Naive B cell (primary cell): Measurements from ENCODE around the gene KIAA1210. TPM values are rescaled to one million over a fixed set of nuclear protein-coding genes. Genes with fewer than 3 reads are reported as not detected.

ENCODE experiments used
- ATAC-seq, 2 donors: fragments of 150-1000 bp; cut with Tn5 transposase; 2 replicates each; pipeline ENCODE4 v1.10.0; 2021; ENCODE audit warnings: low read depth in 2 of 2, mild to moderate bottlenecking in 2 of 2, moderate library complexity in 2 of 2
- DNase-seq: peaks from one replicate; pipeline ENCODE4 v3.0.0; 2022
- H3K27ac Mint-ChIP-seq, 6 donors: one replicate each; pipeline ENCODE4 v1.8.0; 2020 to 2022; ENCODE audit warnings: mild to moderate bottlenecking in 6 of 6, mixed read lengths in 6 of 6, moderate library complexity in 5 of 6, inconsistent platforms in 2 of 6
- H3K27me3 Mint-ChIP-seq, 3 donors: one replicate each; pipeline ENCODE4 v1.8.0; 2021 to 2022; ENCODE audit warnings: mixed read lengths in 3 of 3, mild to moderate bottlenecking in 1 of 3
- H3K36me3 Mint-ChIP-seq, 2 donors: one replicate each; pipeline ENCODE4 v1.8.0; 2020 to 2022; ENCODE audit warnings: mixed read lengths in 2 of 2, inconsistent platforms in 1 of 2, mild to moderate bottlenecking in 1 of 2
- H3K4me1 Mint-ChIP-seq, 3 donors: one replicate each; pipeline ENCODE4 v1.8.0; 2020 to 2022; ENCODE audit warnings: mixed read lengths in 3 of 3, inconsistent platforms in 1 of 3, mild to moderate bottlenecking in 1 of 3, moderate library complexity in 1 of 3
- H3K4me3 Mint-ChIP-seq, 8 donors: one replicate each; pipeline ENCODE4 v1.8.0; 2020 to 2022; ENCODE audit warnings: mild to moderate bottlenecking in 8 of 8, mixed read lengths in 8 of 8, moderate library complexity in 8 of 8, inconsistent platforms in 2 of 8
- H3K9me3 Mint-ChIP-seq, 7 donors: one replicate each; pipeline ENCODE4 v1.8.0; 2020 to 2022; ENCODE audit warnings: mixed read lengths in 7 of 7, mild to moderate bottlenecking in 5 of 7, inconsistent platforms in 2 of 7, moderate library complexity in 1 of 7
- polyA plus RNA-seq, 6 donors: library from polyadenylated mRNA; unstranded; fragments of 300-500 nt; fragmentation: Illumina TruSeq; gene quantifications; one replicate each; pipeline ENCODE4 v1.2.3, GENCODE V29; 2021; ENCODE audit warnings: low read depth in 6 of 6

Gene KIAA1210
- not detected for polyA plus RNA-seq

DNA sequence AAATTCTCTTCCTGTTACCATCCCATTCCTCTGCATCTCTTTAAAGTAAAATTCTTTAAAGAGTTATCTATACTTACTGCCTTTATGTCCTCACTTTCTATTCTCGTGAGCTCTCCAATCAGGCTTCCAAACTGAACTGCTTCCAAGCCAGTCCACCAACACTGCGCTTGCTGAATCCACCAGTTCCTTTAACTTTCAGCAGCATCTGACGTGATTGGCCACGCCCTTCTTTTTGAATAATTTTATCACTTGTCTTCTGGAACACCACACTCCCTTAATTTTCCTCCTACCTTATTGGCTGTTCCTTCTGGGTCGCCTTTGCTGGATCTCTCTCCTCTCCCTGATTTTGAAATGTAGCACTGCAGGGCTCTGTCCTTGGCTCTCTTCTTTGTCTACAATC is at the start of gene KIAA1210:
TSS of gene KIAA1210 (minus strand) at position 163 of the 400 bp plus-strand sequence. CDS start 4,170 bp downstream, outside the sequence.
- no peak for ATAC-seq
- H3K27ac Mint-ChIP-seq = no peak within 1 kb of the TSS

GRCh38 chrX:119177278-119177677 is 49.7 kb upstream of the KIAA1210 start:
- H3K4me3 Mint-ChIP-seq = no peak overlapping the region
- no peak overlapping the region for H3K27ac Mint-ChIP-seq
- peaks cover 0 to 7% of the 10 kb centered on the region in 2 donors for H3K36me3 Mint-ChIP-seq
- H3K9me3 Mint-ChIP-seq = no peaks in the 10 kb centered on the region
- no peak for DNase-seq
- ATAC-seq = no peak
- H3K27me3 Mint-ChIP-seq = peaks cover 0 to 9% (median 0%) of the 10 kb centered on the region in 3 donors
- no peaks in the 10 kb centered on the region for H3K4me1 Mint-ChIP-seq

More for the DNA sequence above, at the start of gene KIAA1210:
- H3K4me1 Mint-ChIP-seq = peaks cover 0 to 1% (median 0%) of the 10 kb centered on the region in 3 donors
- no peaks in the 10 kb centered on the region for H3K36me3 Mint-ChIP-seq
- no peak for DNase-seq
- no peaks in the 10 kb centered on the region for H3K9me3 Mint-ChIP-seq
- no peak within 1 kb of the TSS for H3K4me3 Mint-ChIP-seq
- peaks cover 0 to 37% (median 5%) of the 10 kb centered on the region in 3 donors for H3K27me3 Mint-ChIP-seq

DNA sequence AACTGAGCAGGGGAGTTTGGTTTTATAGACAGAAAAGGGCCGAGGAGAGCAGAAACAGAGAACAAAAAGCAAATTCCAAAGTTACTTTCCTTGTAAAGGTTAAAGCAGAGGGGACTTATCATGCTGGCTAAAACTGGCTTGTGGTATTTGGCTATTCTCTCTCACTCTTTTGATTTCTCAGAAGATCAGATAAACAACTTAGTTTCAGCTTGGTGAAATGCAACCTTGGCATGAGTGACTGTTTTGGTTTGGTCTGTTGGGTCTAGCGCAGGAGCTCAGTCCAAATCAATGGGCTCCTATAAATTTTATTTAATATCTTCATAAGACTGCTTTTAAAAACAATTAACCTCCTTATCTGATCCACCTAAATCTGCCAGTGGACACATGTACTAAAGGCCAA is 47.3 kb upstream of the KIAA1210 start:
- Mint-ChIP-seq H3K27me3 (peaks cover 0 to 9% (median 5%) of the 10 kb centered on the region in 3 donors), H3K27ac (no peak overlapping the region), H3K4me3 (no peak overlapping the region), H3K9me3 (peaks cover 0 to 1% (median 0%) of the 10 kb centered on the region in 7 donors), H3K36me3 (peaks cover 0 to 7% of the 10 kb centered on the region in 2 donors), H3K4me1 (no peaks in the 10 kb centered on the region)
- ATAC-seq (no peak), DNase-seq (no peak)

DNA sequence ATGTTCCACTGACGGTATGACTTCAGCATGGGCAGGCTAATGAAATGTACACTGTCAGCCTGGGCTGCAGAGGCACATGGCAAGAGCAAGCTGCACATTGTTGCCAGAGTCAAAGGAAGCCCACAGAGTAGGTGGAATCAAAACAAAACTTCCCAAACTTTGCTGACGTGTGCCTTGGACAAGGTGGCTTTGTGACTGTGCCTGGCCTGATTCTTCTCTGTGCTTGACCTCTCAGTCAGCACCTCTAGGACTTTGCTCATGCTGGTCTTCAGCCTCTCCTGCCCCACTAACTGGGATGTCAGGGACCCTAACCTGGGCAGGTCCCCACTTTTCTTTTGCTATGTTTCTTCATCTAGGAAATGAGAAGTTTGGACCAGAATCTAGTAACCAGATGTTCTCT is 40.5 kb upstream of the KIAA1210 start:
- no peak for DNase-seq
- no peak overlapping the region for H3K4me3 Mint-ChIP-seq
- H3K4me1 Mint-ChIP-seq = no peaks in the 10 kb centered on the region
- no peaks in the 10 kb centered on the region for H3K36me3 Mint-ChIP-seq
- no peak for ATAC-seq
- H3K9me3 Mint-ChIP-seq = peaks cover 0 to 2% (median 0%) of the 10 kb centered on the region in 7 donors
- H3K27me3 Mint-ChIP-seq = peaks cover 0 to 9% (median 8%) of the 10 kb centered on the region in 3 donors
- no peak overlapping the region for H3K27ac Mint-ChIP-seq

DNA sequence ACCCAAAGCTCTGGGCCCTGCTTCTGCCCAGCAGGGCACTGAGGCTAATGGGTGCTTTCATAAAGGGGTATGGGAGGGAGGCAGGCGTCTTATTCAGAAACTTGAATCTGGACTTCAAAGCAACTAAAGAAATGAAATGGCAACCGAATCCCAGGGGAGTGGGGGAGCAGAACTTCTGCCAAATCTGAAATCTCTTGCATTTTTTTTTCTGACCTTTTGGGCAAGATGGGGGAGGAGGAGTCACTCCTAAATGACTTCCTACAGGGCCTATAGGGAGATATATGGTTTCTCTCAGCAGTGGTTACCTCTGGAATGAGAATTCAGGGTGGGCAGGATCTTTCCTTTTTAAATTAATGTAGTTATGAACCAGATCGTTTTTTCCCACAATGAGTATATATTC is 30.6 kb upstream of the KIAA1210 start:
- DNase-seq (no peak), ATAC-seq (no peak)
- no peak overlapping the region for H3K27ac Mint-ChIP-seq
- peaks cover 5 to 34% (median 12%) of the 10 kb centered on the region in 3 donors for H3K27me3 Mint-ChIP-seq
- H3K4me3 Mint-ChIP-seq = no peak overlapping the region
- H3K9me3 Mint-ChIP-seq = peaks cover 0 to 3% (median 0%) of the 10 kb centered on the region in 7 donors
- H3K4me1 Mint-ChIP-seq = no peaks in the 10 kb centered on the region
- H3K36me3 Mint-ChIP-seq = no peaks in the 10 kb centered on the region

DNA sequence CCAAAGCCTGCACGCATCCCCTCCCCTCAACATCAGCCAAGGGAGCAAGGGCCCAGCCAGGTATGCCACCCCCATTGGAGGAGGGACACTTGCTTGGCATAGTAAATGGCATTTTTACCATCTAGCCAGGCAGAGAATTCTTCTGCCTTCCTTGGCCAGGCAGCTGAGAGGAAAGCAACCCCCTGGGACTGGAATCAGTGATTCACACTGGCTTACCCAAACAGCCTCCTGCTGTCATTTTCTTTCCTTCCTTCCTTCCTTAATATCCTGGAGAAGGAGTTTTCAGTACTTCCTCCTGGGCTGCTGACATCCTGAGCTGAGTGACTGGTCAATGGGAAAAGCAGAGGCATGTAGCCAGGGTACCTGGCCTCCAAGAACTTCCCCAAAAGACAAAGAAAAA is 28.6 kb upstream of the KIAA1210 start:
- Mint-ChIP-seq H3K4me1 (no peaks in the 10 kb centered on the region), H3K9me3 (no peaks in the 10 kb centered on the region), H3K27ac (peak overlapping the region in 1 of 6 donors; percentile 54), H3K4me3 (no peak overlapping the region), H3K36me3 (no peaks in the 10 kb centered on the region), H3K27me3 (peaks cover 5 to 33% (median 18%) of the 10 kb centered on the region in 3 donors)
- DNase-seq (no peak), ATAC-seq (no peak)

- no peaks in the 10 kb centered on the region for H3K9me3 Mint-ChIP-seq
- H3K36me3 Mint-ChIP-seq = no peaks in the 10 kb centered on the region
- no peaks in the 10 kb centered on the region for H3K4me1 Mint-ChIP-seq
- no peak for ATAC-seq
- H3K27ac Mint-ChIP-seq = no peak overlapping the region
- H3K4me3 Mint-ChIP-seq = no peak overlapping the region
- peaks cover 9 to 35% (median 16%) of the 10 kb centered on the region in 3 donors for H3K27me3 Mint-ChIP-seq
- DNase-seq = no peak
Measured at GRCh38 chrX:119155416-119156035, 27.9 kb upstream of the KIAA1210 start.

DNA sequence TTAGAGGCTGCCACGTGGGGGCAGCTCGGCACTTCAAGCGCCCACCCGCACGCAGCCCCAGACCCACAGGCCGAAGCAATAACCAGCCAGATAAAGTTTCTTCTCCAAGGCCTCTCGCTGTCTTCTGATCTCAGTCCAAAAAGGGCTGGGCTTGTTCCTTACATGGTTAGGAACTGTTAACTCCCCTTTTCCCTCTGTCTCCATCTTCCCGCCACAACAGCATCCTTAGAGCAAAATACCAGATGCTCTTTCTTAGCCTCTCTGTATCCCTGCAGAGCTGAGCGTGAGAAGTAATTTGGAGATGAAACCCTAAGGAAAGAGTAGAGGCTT is 23.4 kb upstream of the KIAA1210 start:
- H3K27me3 Mint-ChIP-seq = peaks cover 4 to 29% (median 11%) of the 10 kb centered on the region in 3 donors
- peaks cover 0 to 2% (median 0%) of the 10 kb centered on the region in 7 donors for H3K9me3 Mint-ChIP-seq
- no peaks in the 10 kb centered on the region for H3K4me1 Mint-ChIP-seq
- no peaks in the 10 kb centered on the region for H3K36me3 Mint-ChIP-seq
- H3K4me3 Mint-ChIP-seq = no peak overlapping the region
- no peak for ATAC-seq
- peak overlapping the region in 1 of 6 donors; percentile 44 for H3K27ac Mint-ChIP-seq
- no peak for DNase-seq

- Mint-ChIP-seq H3K9me3 (peaks cover 0 to 2% (median 0%) of the 10 kb centered on the region in 7 donors), H3K4me3 (no peak overlapping the region), H3K27ac (no peak overlapping the region), H3K36me3 (no peaks in the 10 kb centered on the region), H3K4me1 (no peaks in the 10 kb centered on the region), H3K27me3 (peaks cover 4 to 29% (median 11%) of the 10 kb centered on the region in 3 donors)
- no peak for ATAC-seq
- DNase-seq = no peak
Measured at GRCh38 chrX:119150163-119151050, 22.8 kb upstream of the KIAA1210 start.

- Mint-ChIP-seq H3K27me3 (peaks cover 4 to 24% (median 5%) of the 10 kb centered on the region in 3 donors), H3K4me3 (no peak overlapping the region), H3K27ac (no peak overlapping the region), H3K9me3 (peaks cover 0 to 2% (median 0%) of the 10 kb centered on the region in 7 donors), H3K36me3 (no peaks in the 10 kb centered on the region), H3K4me1 (no peaks in the 10 kb centered on the region)
- ATAC-seq (no peak), DNase-seq (no peak)
Measured at GRCh38 chrX:119147486-119147885, 19.9 kb upstream of the KIAA1210 start.

GRCh38 chrX:119145241-119145653 is 17.6 kb upstream of the KIAA1210 start:
- peaks cover 0 to 18% (median 5%) of the 10 kb centered on the region in 3 donors for H3K27me3 Mint-ChIP-seq

DNA sequence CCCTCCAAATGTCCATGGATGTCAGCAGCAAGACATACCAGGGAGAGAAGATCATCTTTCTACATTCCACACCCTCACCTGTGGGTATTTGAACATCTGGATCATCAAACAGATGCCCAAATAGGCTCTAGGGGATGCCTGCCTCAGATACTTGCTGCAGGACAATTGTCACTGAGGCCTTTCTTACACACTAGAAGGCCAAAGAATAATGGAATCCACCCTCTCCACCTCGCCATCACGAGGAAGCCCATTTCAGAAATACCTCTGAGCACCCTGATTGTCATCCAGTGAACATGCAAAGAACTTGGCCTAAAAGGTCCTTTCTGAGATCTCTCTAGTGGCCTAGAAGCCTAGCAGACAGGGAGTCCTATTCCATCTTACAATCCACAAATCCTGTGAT is 6.9 kb upstream of the KIAA1210 start:
- Mint-ChIP-seq H3K9me3 (no peaks in the 10 kb centered on the region), H3K36me3 (no peaks in the 10 kb centered on the region), H3K4me1 (peaks cover 0 to 10% (median 0%) of the 10 kb centered on the region in 3 donors), H3K27ac (no peak overlapping the region), H3K27me3 (peaks cover 5 to 36% (median 11%) of the 10 kb centered on the region in 3 donors), H3K4me3 (no peak overlapping the region)
- DNase-seq = no peak
- no peak for ATAC-seq

More at GRCh38 chrX:119145241-119145653, 17.6 kb upstream of the KIAA1210 start:
- Mint-ChIP-seq H3K27ac (no peak overlapping the region), H3K4me1 (no peaks in the 10 kb centered on the region), H3K36me3 (no peaks in the 10 kb centered on the region), H3K4me3 (no peak overlapping the region), H3K9me3 (peaks cover 0 to 2% (median 0%) of the 10 kb centered on the region in 7 donors)
- ATAC-seq = no peak
- DNase-seq = no peak

GRCh38 chrX:119132961-119133360 is 5.3 kb upstream of the KIAA1210 start:
- DNase-seq (no peak), ATAC-seq (no peak)
- H3K27ac Mint-ChIP-seq = no peak overlapping the region

More at GRCh38 chrX:119132961-119133360, 5.3 kb upstream of the KIAA1210 start:
- Mint-ChIP-seq H3K27me3 (peaks cover 5 to 38% (median 11%) of the 10 kb centered on the region in 3 donors), H3K9me3 (no peaks in the 10 kb centered on the region), H3K4me3 (no peak overlapping the region), H3K36me3 (no peaks in the 10 kb centered on the region), H3K4me1 (peaks cover 0 to 10% (median 0%) of the 10 kb centered on the region in 3 donors)
